GM18498 (cell line): ENCODE results near the gene SLC25A15.
"Not testable (repeated sequence)": the region's sequence is repeated elsewhere in the genome, so short reads cannot be mapped to it uniquely, and the experiment has no call there.

Experiments used
- ATAC-seq: cut with Tn5 transposase; IDR thresholded peaks from one replicate; pipeline ENCODE4 v1.9.1; 2021; ENCODE audit warnings: mild to moderate bottlenecking, moderate library complexity; ENCODE audit not compliant: unreplicated experiment

The SLC25A15 gene

GRCh38 chr13:40780822-40781401 is 8.5 kb upstream of the SLC25A15 start:
- no peak for ATAC-seq

- no peak for ATAC-seq
Observed at GRCh38 chr13:40781717-40782116, 7.7 kb upstream of the SLC25A15 start.

- ATAC-seq: not testable (repeated sequence)
Observed at GRCh38 chr13:40782971-40783370, 6.4 kb upstream of the SLC25A15 start.

GRCh38 chr13:40784540-40784939 is 4.9 kb upstream of the SLC25A15 start:
- no peak for ATAC-seq

GRCh38 chr13:40786568-40786996 is 2.8 kb upstream of the SLC25A15 start:
- no peak for ATAC-seq

GRCh38 chr13:40787062-40787461 is 2.3 kb upstream of the SLC25A15 start:
- no peak for ATAC-seq

GRCh38 chr13:40788540-40789274 is 704 bp upstream of the SLC25A15 start:
- ATAC-seq: not testable (repeated sequence)

- no peak for ATAC-seq
Observed at GRCh38 chr13:40790154-40790616, 774 bp downstream of the SLC25A15 start.

GRCh38 chr13:40792284-40793051 is 3.1 kb downstream of the SLC25A15 start:
- ATAC-seq: no peak

- no peak for ATAC-seq
Observed at GRCh38 chr13:40793339-40793738, 3.9 kb downstream of the SLC25A15 start.

GRCh38 chr13:40794414-40795368 is 5.3 kb downstream of the SLC25A15 start:
- ATAC-seq: no peak

GRCh38 chr13:40796649-40797048 is 7.2 kb downstream of the SLC25A15 start:
- no peak for ATAC-seq

GRCh38 chr13:40798380-40798779 is 9.0 kb downstream of the SLC25A15 start:
- peak; percentile 52 for ATAC-seq

- no peak for ATAC-seq
Observed at GRCh38 chr13:40799508-40799907, 10.1 kb downstream of the SLC25A15 start.

GRCh38 chr13:40800559-40800958 is 11.1 kb downstream of the SLC25A15 start:
- ATAC-seq: no peak

- ATAC-seq: no peak
Observed at GRCh38 chr13:40801255-40802217, 12.1 kb downstream of the SLC25A15 start.

- ATAC-seq: no peak
Observed at GRCh38 chr13:40803316-40803715, 13.9 kb downstream of the SLC25A15 start.

GRCh38 chr13:40806241-40806640 is 16.8 kb downstream of the SLC25A15 start:
- ATAC-seq: no peak

- ATAC-seq: no peak
Observed at GRCh38 chr13:40809471-40809870, 20.1 kb downstream of the SLC25A15 start.
